HL-60 (cell line): ENCODE measurements around the gene RAB1B.

ENCODE experiments used
- CTCF ChIP-seq: IDR thresholded peaks from one replicate; pipeline ENCODE4 v1.5.1; 2011; ENCODE audit warnings: low read length, control low read depth, inconsistent platforms; ENCODE audit not compliant: insufficient read depth
- POLR2AphosphoS5 ChIP-seq: IDR thresholded peaks from 2 replicates; pipeline ENCODE4 v1.6.1; 2012; ENCODE audit warnings: low read depth

- TF ChIP-seq CTCF (no peak), POLR2AphosphoS5 (no peak)
Measured at GRCh38 chr11:66219846-66220565, 48.4 kb upstream of the RAB1B start.
